ENCODE results near the gene OLA1. TPM values are rescaled to one million over a fixed set of nuclear protein-coding genes. Genes with fewer than 3 reads are reported as not detected.

OLA1 gene
- total and polyA plus RNA-seq, 9 of the 15 experiments (the other 6 are each of a cell fraction or from before 2014, with no cell fraction given), result 208 to 353 (median 225) TPM

GRCh38 chr2:174169372-174169771 lies 79.0 kb downstream of the OLA1 start:
- TF ChIP-seq, protein P1, sequence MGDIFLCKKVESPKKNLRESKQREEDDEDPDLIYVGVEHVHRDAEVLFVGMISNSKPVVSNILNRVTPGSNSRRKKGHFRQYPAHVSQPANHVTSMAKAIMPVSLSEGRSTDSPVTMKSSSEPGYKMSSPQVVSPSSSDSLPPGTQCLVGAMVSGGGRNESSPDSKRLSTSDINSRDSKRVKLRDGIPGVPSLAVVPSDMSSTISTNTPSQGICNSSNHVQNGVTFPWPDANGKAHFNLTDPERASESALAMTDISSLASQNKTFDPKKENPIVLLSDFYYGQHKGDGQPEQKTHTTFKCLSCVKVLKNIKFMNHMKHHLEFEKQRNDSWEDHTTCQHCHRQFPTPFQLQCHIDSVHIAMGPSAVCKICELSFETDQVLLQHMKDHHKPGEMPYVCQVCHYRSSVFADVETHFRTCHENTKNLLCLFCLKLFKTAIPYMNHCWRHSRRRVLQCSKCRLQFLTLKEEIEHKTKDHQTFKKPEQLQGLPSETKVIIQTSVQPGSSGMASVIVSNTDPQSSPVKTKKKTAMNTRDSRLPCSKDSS (IDR thresholded peaks at IDR 0.05; ENCODE audit: low read depth, partially characterized antibody), result peak; percentile 8
- TF ChIP-seq ZFP1 (CRISPR knock-in tag; IDR thresholded peaks at IDR 0.05) (peak; percentile 93), MEF2D (tag; conservative IDR thresholded peaks at IDR 0.05; ENCODE audit: low read depth) (no peak), TRIM28 (IDR thresholded peaks at IDR 0.05) (peak; percentile 44; the same call in 1 of the 2 replicates)
- Histone ChIP-seq H2AFZ (ENCODE audit: low read depth, low read length) (no peak overlapping the region), H3K4me2 (ENCODE audit: insufficient read depth, low read length) (no peak overlapping the region), H3K9me1 (ENCODE audit: control insufficient read depth, insufficient read depth, low read length) (no peaks in the 10 kb centered on the region), H4K20me1 (replicated peaks; ENCODE audit: control insufficient read depth, insufficient read depth, low read length) (no peaks in the 10 kb centered on the region), H3K79me2 (ENCODE audit: control insufficient read depth, insufficient read depth, low read length) (peaks cover 81% of the 10 kb centered on the region), H3K9ac (ENCODE audit: insufficient read depth in 1 of 2, low read depth in 2 of 2, low read length in 2 of 2) (no peak overlapping the region), H3K27me3 (ENCODE audit: control insufficient read depth in 2 of 2, insufficient read depth in 2 of 2, low read length in 2 of 2) (no peaks in the 10 kb centered on the region), H3K36me3 (ENCODE audit: control insufficient read depth, insufficient read depth, low read length) (peaks cover 13% of the 10 kb centered on the region; the same call in 1 of the 3 replicates), H3K27ac (ENCODE audit: extremely low read depth, low read depth, low read length) (no peak overlapping the region), H3K9me3 (replicated peaks; ENCODE audit: control insufficient read depth, insufficient read depth, low read depth, low read length) (peaks cover 6% of the 10 kb centered on the region), H3K4me3 (no peak overlapping the region), H3K4me1 (replicated peaks in 1 of 2; ENCODE audit: control insufficient read depth in 2 of 2, insufficient read depth in 2 of 2, low read length in 2 of 2) (no peaks in the 10 kb centered on the region)
- intact Hi-C loops (cut with micrococcal nuclease) (no loop called here), in situ Hi-C loops (cut with MboI) (no loop called here)
- DNase-seq (ENCODE audit: extremely low read depth in 1 of 4, low spot score in 3 of 4) (no peak), FAIRE-seq (no peak), ATAC-seq (no peak)
- ChIA-PET CTCF (ENCODE audit: low intra/inter-chr PET ratio) (no interaction called here), POLR2A (no interaction called here)
- 96% methylated on average over 3 of the region's 3 CpGs for WGBS (ENCODE audit: insufficient coverage, low coverage, missing lambda C conversion rate)
- BruUV-seq (replicated peaks), result no TSS peak

GRCh38 chr2:174166261-174166660 lies 82.1 kb downstream of the OLA1 start:
- intact Hi-C loops (cut with micrococcal nuclease), result no loop called here
- Histone ChIP-seq H3K4me2 (ENCODE audit: insufficient read depth, low read length) (no peak overlapping the region), H3K79me2 (ENCODE audit: control insufficient read depth, insufficient read depth, low read length) (peaks cover 73% of the 10 kb centered on the region)
- TF ChIP-seq, protein P2, sequence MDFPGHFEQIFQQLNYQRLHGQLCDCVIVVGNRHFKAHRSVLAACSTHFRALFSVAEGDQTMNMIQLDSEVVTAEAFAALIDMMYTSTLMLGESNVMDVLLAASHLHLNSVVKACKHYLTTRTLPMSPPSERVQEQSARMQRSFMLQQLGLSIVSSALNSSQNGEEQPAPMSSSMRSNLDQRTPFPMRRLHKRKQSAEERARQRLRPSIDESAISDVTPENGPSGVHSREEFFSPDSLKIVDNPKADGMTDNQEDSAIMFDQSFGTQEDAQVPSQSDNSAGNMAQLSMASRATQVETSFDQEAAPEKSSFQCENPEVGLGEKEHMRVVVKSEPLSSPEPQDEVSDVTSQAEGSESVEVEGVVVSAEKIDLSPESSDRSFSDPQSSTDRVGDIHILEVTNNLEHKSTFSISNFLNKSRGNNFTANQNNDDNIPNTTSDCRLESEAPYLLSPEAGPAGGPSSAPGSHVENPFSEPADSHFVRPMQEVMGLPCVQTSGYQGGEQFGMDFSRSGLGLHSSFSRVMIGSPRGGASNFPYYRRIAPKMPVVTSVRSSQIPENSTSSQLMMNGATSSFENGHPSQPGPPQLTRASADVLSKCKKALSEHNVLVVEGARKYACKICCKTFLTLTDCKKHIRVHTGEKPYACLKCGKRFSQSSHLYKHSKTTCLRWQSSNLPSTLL (IDR thresholded peaks at IDR 0.05), result no peak
- TF ChIP-seq NCOR1 (IDR thresholded peaks at IDR 0.05), result no peak
- no peak for TF ChIP-seq RBM15 (IDR thresholded peaks at IDR 0.05; ENCODE audit: insufficient read depth, low read length)
- no peak for TF ChIP-seq ARID3B (CRISPR knock-in tag; IDR thresholded peaks at IDR 0.05; ENCODE audit: borderline replicate concordance)
- TF ChIP-seq ZNF41 (CRISPR knock-in tag; conservative IDR thresholded peaks at IDR 0.05), result no peak
- TF ChIP-seq NR2C1 (IDR thresholded peaks at IDR 0.05), result no peak
- no peak for TF ChIP-seq NR2C1 (tag; IDR thresholded peaks at IDR 0.05)
- TF ChIP-seq HLTF (IDR thresholded peaks at IDR 0.05), result no peak
- TF ChIP-seq FOXA3 (CRISPR knock-in tag; conservative IDR thresholded peaks at IDR 0.05 in 1 of 2, IDR thresholded peaks at IDR 0.05 in 1 of 2), result no peak

More at GRCh38 chr2:174166261-174166660, 82.1 kb downstream of the OLA1 start:
- in situ Hi-C loops (cut with MboI), result no loop called here
- Histone ChIP-seq H3K9me3 (replicated peaks; ENCODE audit: control insufficient read depth, insufficient read depth, low read depth, low read length) (peaks cover 6% of the 10 kb centered on the region), H3K27me3 (ENCODE audit: control insufficient read depth in 2 of 2, insufficient read depth in 2 of 2, low read length in 2 of 2) (no peaks in the 10 kb centered on the region), H3K27ac (ENCODE audit: extremely low read depth, low read depth, low read length) (no peak overlapping the region), H3K4me1 (replicated peaks in 1 of 2; ENCODE audit: control insufficient read depth in 2 of 2, insufficient read depth in 2 of 2, low read length in 2 of 2) (no peaks in the 10 kb centered on the region), H4K20me1 (replicated peaks; ENCODE audit: control insufficient read depth, insufficient read depth, low read length) (no peaks in the 10 kb centered on the region), H3K4me3 (no peak overlapping the region), H2AFZ (ENCODE audit: low read depth, low read length) (no peak overlapping the region), H3K9me1 (ENCODE audit: control insufficient read depth, insufficient read depth, low read length) (no peaks in the 10 kb centered on the region), H3K9ac (ENCODE audit: insufficient read depth in 1 of 2, low read depth in 2 of 2, low read length in 2 of 2) (no peak overlapping the region), H3K36me3 (ENCODE audit: control insufficient read depth, insufficient read depth, low read length) (no peaks in the 10 kb centered on the region)
- no TSS peak for BruUV-seq (replicated peaks)
- peak; percentile 23 for FAIRE-seq
- ChIA-PET CTCF (ENCODE audit: low intra/inter-chr PET ratio) (no interaction called here), POLR2A (no interaction called here)
- 76% methylated on average over 2 of the region's 2 CpGs for WGBS (ENCODE audit: insufficient coverage, low coverage, missing lambda C conversion rate)
- no peak for ATAC-seq
- no peak for DNase-seq (ENCODE audit: extremely low read depth in 1 of 4, low spot score in 3 of 4)

All from K562 (cell line).